Naive thymus-derived CD8-positive, alpha-beta T cell (primary cell): ENCODE results near the gene FAM83C. TPM values are rescaled to one million over a fixed set of nuclear protein-coding genes. Genes with fewer than 3 reads are reported as not detected.
A peak's percentile ranks its signal among the peaks of the same experiment; 100 is the strongest.

ENCODE experiments used
- ATAC-seq, 2 donors: fragments of 150-1000 bp; cut with Tn5 transposase in 1 of 2; sonication (Bioruptor Pico), chemical (Tn5 transposase) in 1 of 2; 1 replicate in 1 of 2; 2 replicates in 1 of 2; pipeline ENCODE4 v1.10.0; 2021; ENCODE audit warnings: mild to moderate bottlenecking in 2 of 2, moderate library complexity in 2 of 2
- POLR2A ChIA-PET: fragments of 350-600 bp; sonication (Branson Sonifier 250); formaldehyde crosslinking; loops from one replicate; lab custom pipeline; 2021; ENCODE audit warnings: antibody characterized with exemption; lab: Charles Lee
- DNase-seq, 10 donors: peaks; one replicate each; pipeline versions ENCODE4 v3.0.0 to v3.0.0-alpha.2; 2020 to 2022
- H3K27ac Mint-ChIP-seq, 10 donors: one replicate each; pipeline ENCODE4 v1.8.0; 2020 to 2022; ENCODE audit warnings: mild to moderate bottlenecking in 10 of 10, mixed read lengths in 10 of 10, moderate library complexity in 4 of 10, inconsistent platforms in 1 of 10
- H3K27me3 Mint-ChIP-seq, 5 donors: one replicate each; pipeline ENCODE4 v1.8.0; 2021 to 2022; ENCODE audit warnings: mixed read lengths in 5 of 5
- H3K36me3 Mint-ChIP-seq, 3 donors: one replicate each; pipeline ENCODE4 v1.8.0; 2020 to 2022; ENCODE audit warnings: mixed read lengths in 3 of 3, mild to moderate bottlenecking in 2 of 3, inconsistent platforms in 1 of 3
- H3K4me1 Mint-ChIP-seq, 4 donors: one replicate each; pipeline ENCODE4 v1.8.0; 2021 to 2022; ENCODE audit warnings: mixed read lengths in 4 of 4
- H3K4me3 Mint-ChIP-seq, 10 donors: one replicate each; pipeline ENCODE4 v1.8.0; 2020 to 2022; ENCODE audit warnings: mild to moderate bottlenecking in 10 of 10, mixed read lengths in 10 of 10, moderate library complexity in 6 of 10, inconsistent platforms in 1 of 10
- H3K9me3 Mint-ChIP-seq, 9 donors: one replicate each; pipeline ENCODE4 v1.8.0; 2020 to 2022; ENCODE audit warnings: mixed read lengths in 9 of 9, mild to moderate bottlenecking in 3 of 9, inconsistent platforms in 1 of 9, moderate library complexity in 1 of 9
- polyA plus RNA-seq, 3 donors: library from polyadenylated mRNA; unstranded; fragments of 300-500 nt; fragmentation: Illumina TruSeq; gene quantifications; one replicate each; pipeline ENCODE4 v1.2.3, GENCODE V29; 2021
- total RNA-seq, 8 experiments: library from RNA in 2 of 8; stranded (reverse) in 2 of 8; gene quantifications; one replicate each; pipeline ENCODE4 v1.2.3 and lab custom pipeline; 2021 to 2026

The FAM83C gene
- total and polyA plus RNA-seq, 5 experiments from 2014 or later = not detected

GRCh38 chr20:35302421-35303335, 10.5 kb upstream of the FAM83C start:
- DNase-seq = no peak
- ATAC-seq = no peak
- H3K36me3 Mint-ChIP-seq = peaks cover 0 to 6% (median 2%) of the 10 kb centered on the region in 3 donors
- H3K4me3 Mint-ChIP-seq = no peak overlapping the region
- H3K27me3 Mint-ChIP-seq = no peaks in the 10 kb centered on the region
- H3K27ac Mint-ChIP-seq = peak overlapping the region in 1 of 10 donors; percentile 73
- no peaks in the 10 kb centered on the region for H3K9me3 Mint-ChIP-seq
- peaks cover 4 to 9% (median 7%) of the 10 kb centered on the region in 4 donors for H3K4me1 Mint-ChIP-seq
- POLR2A ChIA-PET = interaction anchor here (0.5 to 1.4 kb wide), 2 partner anchors 25 to 997 kb away, joined by 3 to 5 read pairs; partner anchors contain the start of gene MMP24OS

- ATAC-seq = no peak
- H3K9me3 Mint-ChIP-seq = no peaks in the 10 kb centered on the region
- H3K4me1 Mint-ChIP-seq = peaks cover 4 to 9% (median 7%) of the 10 kb centered on the region in 4 donors
- H3K36me3 Mint-ChIP-seq = peaks cover 0 to 4% (median 2%) of the 10 kb centered on the region in 3 donors
- POLR2A ChIA-PET = no interaction called here
- no peak for DNase-seq
- H3K4me3 Mint-ChIP-seq = no peak overlapping the region
- peak overlapping the region in 2 of 10 donors; percentile 13 to 66 for H3K27ac Mint-ChIP-seq
- no peaks in the 10 kb centered on the region for H3K27me3 Mint-ChIP-seq
These were observed 9.2 kb upstream of the FAM83C start for GRCh38 chr20:35301426-35301825.

GRCh38 chr20:35300469-35301262, 8.4 kb upstream of the FAM83C start:
- Mint-ChIP-seq H3K27me3 (no peaks in the 10 kb centered on the region), H3K27ac (peak overlapping the region in 3 of 10 donors; percentile 75 to 87 (median 85)), H3K4me1 (peaks cover 4 to 8% (median 6%) of the 10 kb centered on the region in 4 donors), H3K36me3 (no peaks in the 10 kb centered on the region), H3K9me3 (no peaks in the 10 kb centered on the region), H3K4me3 (no peak overlapping the region)
- POLR2A ChIA-PET = interaction anchor here (1.0 kb wide), 1 partner anchor 17 kb away, joined by 3 read pairs; the partner anchor contains the start of gene EIF6
- ATAC-seq (no peak), DNase-seq (no peak)

- POLR2A ChIA-PET = no interaction called here
- no peak for DNase-seq
- no peak for ATAC-seq
- Mint-ChIP-seq H3K9me3 (no peaks in the 10 kb centered on the region), H3K4me1 (peaks cover 3 to 8% (median 5%) of the 10 kb centered on the region in 4 donors), H3K4me3 (no peak overlapping the region), H3K27me3 (no peaks in the 10 kb centered on the region), H3K27ac (peak overlapping the region in 4 of 10 donors; percentile 6 to 75 (median 35)), H3K36me3 (no peaks in the 10 kb centered on the region)
These were observed 7.6 kb upstream of the FAM83C start for GRCh38 chr20:35299780-35300179.

- H3K27ac Mint-ChIP-seq = no peak overlapping the region
- no peaks in the 10 kb centered on the region for H3K27me3 Mint-ChIP-seq
- POLR2A ChIA-PET = interaction anchor here (0.6 kb wide), 1 partner anchor 236 kb away, joined by 3 read pairs; no protein-coding TSS in a partner anchor
- no peak for DNase-seq
- H3K4me1 Mint-ChIP-seq = peaks cover 0 to 2% (median 0%) of the 10 kb centered on the region in 4 donors
- no peak for ATAC-seq
- H3K36me3 Mint-ChIP-seq = no peaks in the 10 kb centered on the region
- no peak overlapping the region for H3K4me3 Mint-ChIP-seq
- no peaks in the 10 kb centered on the region for H3K9me3 Mint-ChIP-seq
These were observed 6.0 kb upstream of the FAM83C start for GRCh38 chr20:35298264-35298663.

- Mint-ChIP-seq H3K27ac (no peak overlapping the region), H3K27me3 (no peaks in the 10 kb centered on the region), H3K4me1 (peaks cover 0 to 2% (median 0%) of the 10 kb centered on the region in 4 donors), H3K36me3 (no peaks in the 10 kb centered on the region), H3K9me3 (no peaks in the 10 kb centered on the region), H3K4me3 (no peak overlapping the region)
- POLR2A ChIA-PET = interaction anchor here (0.7 kb wide), 1 partner anchor 1482 kb away, joined by 3 read pairs; no protein-coding TSS in a partner anchor
- ATAC-seq (no peak), DNase-seq (no peak)
These were observed 5.5 kb upstream of the FAM83C start for GRCh38 chr20:35297740-35298139.

- no peak for ATAC-seq
- no peak overlapping the region for H3K4me3 Mint-ChIP-seq
- no peak overlapping the region for H3K27ac Mint-ChIP-seq
- no peaks in the 10 kb centered on the region for H3K27me3 Mint-ChIP-seq
- POLR2A ChIA-PET = interaction anchor here (0.7 kb wide), 1 partner anchor 1483 kb away, joined by 3 read pairs; no protein-coding TSS in a partner anchor
- peaks cover 0 to 2% (median 0%) of the 10 kb centered on the region in 4 donors for H3K4me1 Mint-ChIP-seq
- no peaks in the 10 kb centered on the region for H3K9me3 Mint-ChIP-seq
- DNase-seq = no peak
- H3K36me3 Mint-ChIP-seq = no peaks in the 10 kb centered on the region
These were observed 4.9 kb upstream of the FAM83C start for GRCh38 chr20:35297155-35297554.

GRCh38 chr20:35296101-35296554, 3.9 kb upstream of the FAM83C start:
- Mint-ChIP-seq H3K36me3 (no peaks in the 10 kb centered on the region), H3K27me3 (no peaks in the 10 kb centered on the region), H3K27ac (peak overlapping the region in 1 of 10 donors; percentile 72), H3K4me1 (peaks cover 0 to 2% (median 0%) of the 10 kb centered on the region in 4 donors), H3K9me3 (no peaks in the 10 kb centered on the region), H3K4me3 (no peak overlapping the region)
- ATAC-seq (no peak), DNase-seq (no peak)
- POLR2A ChIA-PET = no interaction called here

GRCh38 chr20:35295674-35296073, 3.4 kb upstream of the FAM83C start:
- Mint-ChIP-seq H3K9me3 (no peaks in the 10 kb centered on the region), H3K36me3 (no peaks in the 10 kb centered on the region), H3K4me3 (no peak overlapping the region), H3K27ac (no peak overlapping the region), H3K4me1 (peaks cover 0 to 2% (median 0%) of the 10 kb centered on the region in 4 donors), H3K27me3 (no peaks in the 10 kb centered on the region)
- no peak for ATAC-seq
- POLR2A ChIA-PET = no interaction called here
- no peak for DNase-seq

- no peak for DNase-seq
- Mint-ChIP-seq H3K4me3 (no peak overlapping the region), H3K27me3 (no peaks in the 10 kb centered on the region), H3K9me3 (no peaks in the 10 kb centered on the region), H3K36me3 (no peaks in the 10 kb centered on the region), H3K4me1 (peaks cover 0 to 2% (median 0%) of the 10 kb centered on the region in 4 donors), H3K27ac (peak overlapping the region in 1 of 10 donors; percentile 24)
- ATAC-seq = no peak
- POLR2A ChIA-PET = no interaction called here
These were observed 2.8 kb upstream of the FAM83C start for GRCh38 chr20:35295058-35295457.

- H3K4me1 Mint-ChIP-seq = peaks cover 0 to 2% (median 0%) of the 10 kb centered on the region in 4 donors
- no peak for ATAC-seq
These were observed 2.1 kb upstream of the FAM83C start for GRCh38 chr20:35294293-35294685.

More at GRCh38 chr20:35294293-35294685, 2.1 kb upstream of the FAM83C start:
- H3K27ac Mint-ChIP-seq = no peak overlapping the region
- H3K36me3 Mint-ChIP-seq = no peaks in the 10 kb centered on the region
- no peaks in the 10 kb centered on the region for H3K27me3 Mint-ChIP-seq
- H3K9me3 Mint-ChIP-seq = no peaks in the 10 kb centered on the region
- no peak overlapping the region for H3K4me3 Mint-ChIP-seq
- no peak for DNase-seq
- POLR2A ChIA-PET = interaction anchor here (0.9 kb wide), 1 partner anchor 16 kb away, joined by 3 read pairs; the partner anchor contains the start of gene MMP24OS
